IMR-90 (cell line): Measurements from ENCODE around the gene LHPP. TPM values are rescaled to one million over a fixed set of nuclear protein-coding genes. Genes with fewer than 3 reads are reported as not detected.

ENCODE experiments used
- ATAC-seq: fragments of 200-7000 bp; cut with Tn5 transposase; 2 replicates; pipeline ENCODE4 v1.9.1; 2020; ENCODE audit warnings: low read depth, mild to moderate bottlenecking, moderate library complexity
- BruUV-seq: library from RNA; stranded (reverse); fragments of 400-500 nt; replicated peaks from 2 replicates; lab custom pipeline; 2021; lab: Mats Ljungman, UMichigan
- CTCF ChIA-PET: fragments of 300-600 bp; formaldehyde crosslinking; extraction: SDS; loops from one replicate; lab custom pipeline; 2021; ENCODE audit warnings: antibody characterized with exemption; lab: Yijun Ruan, JAX
- POLR2A ChIA-PET: fragments of 300-600 bp; sonication (Branson Sonifier 250); formaldehyde crosslinking; loops from one replicate; lab custom pipeline; 2022; ENCODE audit warnings: antibody characterized with exemption; ENCODE audit not compliant: unreplicated experiment; lab: Charles Lee
- DNase-seq: peaks from one replicate; pipeline ENCODE4 v3.0.0; 2013
- H2AFZ ChIP-seq: replicated peaks from 2 replicates; pipeline ENCODE3; 2013; ENCODE audit warnings: low read length, mild to moderate bottlenecking; ENCODE audit not compliant: poor library complexity
- H2AK5ac ChIP-seq: 2 replicates; pipeline ENCODE4 v1.6.1; 2013; ENCODE audit warnings: low read depth, low read length, inconsistent platforms
- H2AK9ac ChIP-seq: replicated peaks from 2 replicates; pipeline ENCODE3; 2013; ENCODE audit warnings: mild to moderate bottlenecking, low read depth, low read length, moderate library complexity; ENCODE audit not compliant: poor library complexity
- H2BK120ac ChIP-seq: 2 replicates; pipeline ENCODE4 v1.6.1; 2013; ENCODE audit warnings: low read depth, low read length, inconsistent platforms
- H2BK15ac ChIP-seq: 3 replicates; pipeline ENCODE4 v1.6.1; 2013; ENCODE audit warnings: low read depth, low read length, inconsistent platforms
- H2BK20ac ChIP-seq: 2 replicates; pipeline ENCODE4 v1.6.1; 2013; ENCODE audit warnings: low read depth, mild to moderate bottlenecking, inconsistent platforms, low read length, moderate library complexity
- H2BK5ac ChIP-seq: 2 replicates; pipeline ENCODE4 v1.6.1; 2013; ENCODE audit warnings: mild to moderate bottlenecking, low read depth, low read length, inconsistent platforms; ENCODE audit not compliant: poor library complexity, severe bottlenecking
- H3K14ac ChIP-seq: replicated peaks from 2 replicates; pipeline ENCODE4 v1.6.1; 2013; ENCODE audit warnings: low read depth, low read length, inconsistent platforms
- H3K18ac ChIP-seq: 2 replicates; pipeline ENCODE4 v1.6.1; 2013; ENCODE audit warnings: low read depth, low read length, control low read depth
- H3K23ac ChIP-seq: 2 replicates; pipeline ENCODE4 v1.6.1; 2013; ENCODE audit warnings: low read depth, low read length, inconsistent platforms
- H3K27ac ChIP-seq: 2 replicates; pipeline ENCODE4 v1.5.1; 2013; ENCODE audit warnings: mild to moderate bottlenecking, control low read depth, low read length; ENCODE audit not compliant: insufficient read depth
- H3K27me3 ChIP-seq: 2 replicates; pipeline ENCODE4 v1.6.1; 2013; ENCODE audit warnings: low read length; ENCODE audit not compliant: control insufficient read depth, insufficient read depth
- H3K36me3 ChIP-seq: 2 replicates; pipeline ENCODE4 v1.6.1; 2013; ENCODE audit warnings: low read length, mixed read lengths; ENCODE audit not compliant: control insufficient read depth, insufficient read depth
- H3K4ac ChIP-seq: 2 replicates; pipeline ENCODE4 v1.6.1; 2013; ENCODE audit warnings: low read depth, low read length, inconsistent platforms
- H3K4me1 ChIP-seq: 2 replicates; pipeline ENCODE4 v1.6.1; 2013; ENCODE audit warnings: low read length, mixed read lengths; ENCODE audit not compliant: control insufficient read depth, insufficient read depth
- H3K4me2 ChIP-seq: 2 replicates; pipeline ENCODE4 v1.6.1; 2013; ENCODE audit warnings: low read depth, mild to moderate bottlenecking, control low read depth, low read length, moderate library complexity
- H3K4me3 ChIP-seq: 2 replicates; pipeline ENCODE4 v1.5.1; 2013; ENCODE audit warnings: low read depth, mild to moderate bottlenecking, control low read depth, low read length, moderate library complexity; ENCODE audit not compliant: insufficient read depth
- H3K56ac ChIP-seq: 2 replicates; pipeline ENCODE4 v1.6.1; 2013; ENCODE audit warnings: low read length, inconsistent platforms; ENCODE audit not compliant: insufficient read depth; ENCODE audit errors: extremely low read depth
- H3K79me1 ChIP-seq, 2 experiments: 2 replicates each; pipeline ENCODE4 v1.6.1; 2013; ENCODE audit warnings: low read length in 2 of 2, inconsistent platforms in 1 of 2, low read depth in 1 of 2
- H3K9ac ChIP-seq: 2 replicates; pipeline ENCODE4 v1.6.1; 2013; ENCODE audit warnings: low read depth, low read length, control low read depth
- H3K9me1 ChIP-seq: 2 replicates; pipeline ENCODE4 v1.6.1; 2013; ENCODE audit warnings: low read length, inconsistent platforms; ENCODE audit not compliant: insufficient read depth
- H3K9me3 ChIP-seq: 2 replicates; pipeline ENCODE4 v1.6.1; 2013; ENCODE audit warnings: low read length; ENCODE audit not compliant: control insufficient read depth, insufficient read depth
- H4K20me1 ChIP-seq: 2 replicates; pipeline ENCODE4 v1.6.1; 2013; ENCODE audit warnings: low read length, inconsistent platforms; ENCODE audit not compliant: insufficient read depth
- H4K5ac ChIP-seq: 2 replicates; pipeline ENCODE4 v1.6.1; 2013; ENCODE audit warnings: mild to moderate bottlenecking, low read depth, low read length, control low read depth
- H4K8ac ChIP-seq, 2 experiments: 2 replicates each; pipeline ENCODE4 v1.6.1; 2013; ENCODE audit warnings: low read depth in 2 of 2, low read length in 2 of 2, control low read depth in 1 of 2, inconsistent platforms in 1 of 2
- H4K91ac ChIP-seq: 2 replicates; pipeline ENCODE4 v1.6.1; 2013; ENCODE audit warnings: low read depth, low read length, inconsistent platforms; ENCODE audit not compliant: insufficient read depth
- BHLHE40 ChIP-seq: fragments of 150-350 bp; IDR thresholded peaks from 2 replicates; pipeline ENCODE4 v1.6.1; 2016; ENCODE audit warnings: mild to moderate bottlenecking, low read depth, low read length
- CEBPB ChIP-seq: IDR thresholded peaks from 2 replicates; pipeline ENCODE4 v1.6.1; 2012; ENCODE audit warnings: low read depth, low read length, improper control_type of control experiment
- CHD1 ChIP-seq: IDR thresholded peaks from 2 replicates; pipeline ENCODE4 v1.6.1; 2012; ENCODE audit warnings: low read depth, low read length, improper control_type of control experiment
- ELK1 ChIP-seq: fragments of 150-350 bp; IDR thresholded peaks from 2 replicates; pipeline ENCODE4 v1.6.1; 2016; ENCODE audit warnings: low read depth, mild to moderate bottlenecking, low read length, moderate library complexity, borderline replicate concordance
- FOS ChIP-seq: fragments of 150-350 bp; IDR thresholded peaks from 2 replicates; pipeline ENCODE4 v1.6.1; 2016; ENCODE audit warnings: low read depth, low read length
- MAFK ChIP-seq: IDR thresholded peaks from 2 replicates; pipeline ENCODE4 v1.6.1; 2012; ENCODE audit warnings: low read depth, low read length, improper control_type of control experiment
- MAZ ChIP-seq: IDR thresholded peaks from 2 replicates; pipeline ENCODE4 v1.6.1; 2012; ENCODE audit warnings: low read depth, mild to moderate bottlenecking, low read length, improper control_type of control experiment, moderate library complexity, borderline replicate concordance
- MXI1 ChIP-seq: IDR thresholded peaks from 2 replicates; pipeline ENCODE4 v1.6.1; 2012; ENCODE audit warnings: low read depth, mild to moderate bottlenecking, low read length, moderate library complexity, borderline replicate concordance
- NFE2L2 ChIP-seq: fragments of 150-350 bp; IDR thresholded peaks from 2 replicates; pipeline ENCODE4 v1.6.1; 2016; ENCODE audit warnings: low read depth, mild to moderate bottlenecking, low read length
- POLR2A ChIP-seq: IDR thresholded peaks from 2 replicates; pipeline ENCODE4 v1.6.1; 2012; ENCODE audit warnings: mild to moderate bottlenecking, low read depth, low read length
- RAD21 ChIP-seq: IDR thresholded peaks from 2 replicates; pipeline ENCODE4 v1.6.1; 2012; ENCODE audit warnings: low read length, improper control_type of control experiment
- RCOR1 ChIP-seq: IDR thresholded peaks from 2 replicates; pipeline ENCODE4 v1.6.1; 2012; ENCODE audit warnings: mild to moderate bottlenecking, low read length, improper control_type of control experiment; ENCODE audit not compliant: insufficient replicate concordance
- RFX5 ChIP-seq: IDR thresholded peaks from 2 replicates; pipeline ENCODE4 v1.8.0; 2012; ENCODE audit warnings: low read depth, mild to moderate bottlenecking, low read length, moderate library complexity
- SMC3 ChIP-seq: fragments of 150-350 bp; IDR thresholded peaks from 2 replicates; pipeline ENCODE4 v1.6.1; 2016; ENCODE audit warnings: low read depth, mild to moderate bottlenecking, antibody characterized with exemption, low read length, moderate library complexity
- WGBS, 2 experiments: methylation state at CpG; one replicate each; pipeline versions ENCODE4 v1.1.5 to v1.1.7; 2013; ENCODE audit warnings: missing lambda C conversion rate in 2 of 2; ENCODE audit not compliant: insufficient read length in 1 of 2; ENCODE audit errors: extremely low coverage in 2 of 2; 5-methylcytosine and 5-hydroxymethylcytosine counted together
- dilution Hi-C: fragments of 300-500 bp; cut with HindIII; formaldehyde crosslinking; loops from one replicate; pipeline ENCODE4 v1.14.3; 2018; ENCODE audit warnings: low sequenced_read_pairs; ENCODE audit not compliant: unreplicated experiment
- in situ Hi-C: fragments of 300-500 bp; cut with MboI; formaldehyde crosslinking; loops from 3 replicates; pipeline ENCODE4 v1.14.3; 2019; ENCODE audit warnings: low sequenced_read_pairs, inconsistent platforms, mixed read lengths
- intact Hi-C: fragments of 100-400 bp; cut with micrococcal nuclease; formaldehyde crosslinking; loops from 2 replicates; pipeline ENCODE4 v1.10.0; 2022
- polyA plus RNA-seq, 3 experiments: library from polyadenylated mRNA; depleted of rRNA; stranded (reverse); fragments of >200 nt; gene quantifications; 2 replicates each; pipeline ENCODE4 v1.2.3, GENCODE V29; 2012; ENCODE audit warnings: low replicate concordance in 1 of 3
- total RNA-seq: library from RNA; depleted of rRNA; stranded (reverse); fragments of >200 nt; gene quantifications from 2 replicates; pipeline ENCODE4 v1.2.3, GENCODE V29; 2012
- TF ChIP-seq, protein P1 (sequence below): conservative IDR thresholded peaks from 2 replicates; pipeline ENCODE4 v1.5.1; 2012; ENCODE audit warnings: mild to moderate bottlenecking, low read depth, low read length, improper control_type of control experiment
- TF ChIP-seq, protein P2 (sequence below): fragments of 150-350 bp; IDR thresholded peaks from 2 replicates; pipeline ENCODE4 v1.6.1; 2017; ENCODE audit warnings: mild to moderate bottlenecking, antibody characterized with exemption, low read length, low read depth

LHPP gene
- total and polyA plus RNA-seq, 2 of the 4 experiments (the other 2 are of a cell fraction), result 2.7 to 8.3 TPM

DNA sequence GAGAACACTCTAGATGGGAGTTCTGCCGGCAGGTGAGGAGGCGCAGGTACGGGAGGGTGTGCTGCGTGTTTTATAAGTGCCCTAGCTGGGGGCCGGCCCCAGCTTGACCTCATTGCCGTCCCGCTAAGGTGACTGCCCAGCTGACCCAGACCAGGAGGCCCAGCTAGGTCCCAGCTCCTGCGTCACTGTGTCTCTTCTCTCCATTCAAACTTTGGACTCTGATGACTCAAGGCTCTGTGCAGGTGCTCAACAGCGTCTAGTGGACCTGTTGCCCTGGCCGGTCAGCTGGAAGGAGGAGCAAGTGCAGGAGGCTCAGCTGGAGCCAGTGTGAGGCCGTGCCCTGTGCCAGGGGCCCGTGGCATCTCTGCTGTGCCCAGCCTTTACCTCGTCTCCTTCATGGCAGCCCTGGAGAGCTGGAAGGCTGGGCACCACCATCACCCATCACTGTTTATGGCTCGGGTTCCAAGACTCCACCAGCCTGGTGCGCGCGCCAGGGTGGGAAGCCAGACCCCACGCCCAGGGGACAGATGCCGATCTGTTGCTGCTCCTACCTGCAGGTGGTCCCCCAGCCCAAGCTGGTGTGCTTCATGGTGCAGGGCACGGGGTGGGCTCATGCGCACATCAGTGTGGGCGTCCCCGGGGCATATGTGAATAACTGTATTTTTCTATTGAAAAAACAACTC, 14.6 kb downstream of the LHPP start:
- Histone ChIP-seq H3K4me1 (peaks cover 2% of the 10 kb centered on the region; the same call in 1 of the 2 replicates), H3K4me2 (no peak overlapping the region), H2BK120ac (no peak overlapping the region), H3K79me1 (no peaks in the 10 kb centered on the region), H3K36me3 (no peaks in the 10 kb centered on the region), H2AFZ (no peak overlapping the region), H2AK5ac (no peak overlapping the region), H2BK15ac (no peak overlapping the region), H4K8ac (no peak overlapping the region), H3K56ac (no peak overlapping the region), H4K20me1 (no peaks in the 10 kb centered on the region; the same call in 1 of the 2 replicates), H3K9ac (no peak overlapping the region), H3K4me3 (no peak overlapping the region), H3K27me3 (no peaks in the 10 kb centered on the region), H3K9me1 (no peaks in the 10 kb centered on the region), H3K18ac (no peak overlapping the region), H3K14ac (no peak overlapping the region), H3K23ac (no peak overlapping the region), H2BK5ac (no peak overlapping the region), H3K4ac (no peak overlapping the region), H2AK9ac (no peak overlapping the region), H3K9me3 (no peaks in the 10 kb centered on the region), H4K5ac (no peak overlapping the region), H4K91ac (no peak overlapping the region), H2BK20ac (no peak overlapping the region), H3K27ac (no peak overlapping the region)
- BruUV-seq, result no TSS peak
- 85% methylated on average over 14 of the region's 23 CpGs; no CpG with 5 or more reads in 1 of the 2 experiments for WGBS, 2 experiments
- intact Hi-C loops (no loop called here), dilution Hi-C loops (no loop called here), in situ Hi-C loops (no loop called here)
- DNase-seq (no peak), ATAC-seq (no peak)
- no peak for TF ChIP-seq ELK1
- TF ChIP-seq BHLHE40, result no peak
- no peak for TF ChIP-seq MAZ
- TF ChIP-seq CEBPB, result no peak
- TF ChIP-seq, protein P1, sequence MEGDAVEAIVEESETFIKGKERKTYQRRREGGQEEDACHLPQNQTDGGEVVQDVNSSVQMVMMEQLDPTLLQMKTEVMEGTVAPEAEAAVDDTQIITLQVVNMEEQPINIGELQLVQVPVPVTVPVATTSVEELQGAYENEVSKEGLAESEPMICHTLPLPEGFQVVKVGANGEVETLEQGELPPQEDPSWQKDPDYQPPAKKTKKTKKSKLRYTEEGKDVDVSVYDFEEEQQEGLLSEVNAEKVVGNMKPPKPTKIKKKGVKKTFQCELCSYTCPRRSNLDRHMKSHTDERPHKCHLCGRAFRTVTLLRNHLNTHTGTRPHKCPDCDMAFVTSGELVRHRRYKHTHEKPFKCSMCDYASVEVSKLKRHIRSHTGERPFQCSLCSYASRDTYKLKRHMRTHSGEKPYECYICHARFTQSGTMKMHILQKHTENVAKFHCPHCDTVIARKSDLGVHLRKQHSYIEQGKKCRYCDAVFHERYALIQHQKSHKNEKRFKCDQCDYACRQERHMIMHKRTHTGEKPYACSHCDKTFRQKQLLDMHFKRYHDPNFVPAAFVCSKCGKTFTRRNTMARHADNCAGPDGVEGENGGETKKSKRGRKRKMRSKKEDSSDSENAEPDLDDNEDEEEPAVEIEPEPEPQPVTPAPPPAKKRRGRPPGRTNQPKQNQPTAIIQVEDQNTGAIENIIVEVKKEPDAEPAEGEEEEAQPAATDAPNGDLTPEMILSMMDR, result no peak
- no peak for TF ChIP-seq RAD21
- TF ChIP-seq, protein P2, sequence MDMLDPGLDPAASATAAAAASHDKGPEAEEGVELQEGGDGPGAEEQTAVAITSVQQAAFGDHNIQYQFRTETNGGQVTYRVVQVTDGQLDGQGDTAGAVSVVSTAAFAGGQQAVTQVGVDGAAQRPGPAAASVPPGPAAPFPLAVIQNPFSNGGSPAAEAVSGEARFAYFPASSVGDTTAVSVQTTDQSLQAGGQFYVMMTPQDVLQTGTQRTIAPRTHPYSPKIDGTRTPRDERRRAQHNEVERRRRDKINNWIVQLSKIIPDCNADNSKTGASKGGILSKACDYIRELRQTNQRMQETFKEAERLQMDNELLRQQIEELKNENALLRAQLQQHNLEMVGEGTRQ, result no peak
- no peak for TF ChIP-seq POLR2A
- TF ChIP-seq RCOR1, result no peak
- no peak for TF ChIP-seq MXI1
- no peak for TF ChIP-seq NFE2L2
- TF ChIP-seq RFX5, result no peak
- no peak for TF ChIP-seq FOS
- TF ChIP-seq SMC3, result no peak
- no peak for TF ChIP-seq CHD1
- no peak for TF ChIP-seq MAFK
- CTCF ChIA-PET, result interaction anchor here (0.6 kb wide), 1 partner anchor 918 kb away, joined by 4 read pairs; no protein-coding TSS in a partner anchor
- POLR2A ChIA-PET, result no interaction called here
